ENCODE results near the gene SPEM3. TPM values are rescaled to one million over a fixed set of nuclear protein-coding genes. Genes with fewer than 3 reads are reported as not detected.

The SPEM3 gene
- total and polyA plus RNA-seq, 2 of the 13 experiments (the other 11 are each of a cell fraction or from before 2014, with no cell fraction given), result not detected

GRCh38 chr17:7445619-7445968 is 16.9 kb downstream of the SPEM3 start:
- ATAC-seq (peak; percentile 88), DNase-seq (ENCODE audit: low spot score) (peak; percentile 76), FAIRE-seq (peak; percentile 70)
- H3K9me3 ChIP-seq (ENCODE audit: low read length), result no peaks in the 10 kb centered on the region
- peak overlapping the region; percentile 73 for H3K27ac ChIP-seq (ENCODE audit: extremely low read length, insufficient read depth, low read length)
- no peaks in the 10 kb centered on the region for H3K36me3 ChIP-seq (replicated peaks in 1 of 2; ENCODE audit: control insufficient read depth in 1 of 2, insufficient read depth in 2 of 2, low read length in 2 of 2)
- intact Hi-C loops (cut with micrococcal nuclease; ENCODE audit: unreplicated experiment) (loop anchor here (1.0 to 5.0 kb wide), 2 partner anchors 37 to 116 kb away; partner anchors contain the start of genes NEURL4, POLR2A and SLC35G6), in situ Hi-C loops (cut with HindIII; ENCODE audit: extremely low pct_ligation_motif_present, low pct_unique_long_range_greater_than_20kb) (no loop called here)
- peaks cover 4 to 27% of the 10 kb centered on the region in 2 experiments; a peak in 4 of 5 replicates for H3K27me3 ChIP-seq (ENCODE audit: control insufficient read depth in 1 of 2, insufficient read depth in 2 of 2, low read length in 2 of 2)
- BruUV-seq (replicated peaks), result no TSS peak
- peaks cover 45% of the 10 kb centered on the region for H3K4me1 ChIP-seq (ENCODE audit: insufficient read depth, low read length)
- WGBS (ENCODE audit: low lambda C conversion rate), result 1% methylated on average over 15 of the region's 16 CpGs
- ChIA-PET POLR2A (interaction anchor here (0.6 to 3.7 kb wide), 20 partner anchors 8 to 241 kb away, joined by 3 to 48 read pairs (median 4); partner anchors contain the start of genes CD68, PLSCR3, POLR2A and SLC35G6), CTCF (ENCODE audit: low intra/inter-chr PET ratio, low total read pairs) (interaction anchor here (1.3 kb wide), 1 partner anchor 89 kb away, joined by 3 read pairs; no protein-coding TSS in a partner anchor)
- peak overlapping the region; percentile 75 for H3K9ac ChIP-seq (ENCODE audit: insufficient read depth, low read depth, low read length)
- H3K79me2 ChIP-seq (ENCODE audit: insufficient read depth, low read length), result no peaks in the 10 kb centered on the region
- peak overlapping the region; percentile 62 to 85 (median 63) for H3K4me3 ChIP-seq (replicated peaks in 1 of 3; ENCODE audit: insufficient read depth in 1 of 3, low read depth in 2 of 3, low read length in 3 of 3)
- peak overlapping the region; percentile 89 for H3K4me2 ChIP-seq (ENCODE audit: low read depth, low read length)
- no peaks in the 10 kb centered on the region for H4K20me1 ChIP-seq (ENCODE audit: insufficient read depth, low read length)
- H2AFZ ChIP-seq (ENCODE audit: low read length), result no peak overlapping the region
- 0 out of 2 replicates have a peak, but pooled peaks have one; percentile 4 for TF ChIP-seq HNF4G (IDR thresholded peaks at IDR 0.05; ENCODE audit: borderline replicate concordance, low read depth, low read length)
- peak; percentile 60 for TF ChIP-seq HNF4G (CRISPR knock-in tag; IDR thresholded peaks at IDR 0.05; ENCODE audit: borderline replicate concordance, low read depth)
- 0 out of 2 replicates have a peak, but pooled peaks have one; percentile 14 for TF ChIP-seq ZNF749 (CRISPR knock-in tag; IDR thresholded peaks at IDR 0.05; ENCODE audit: borderline replicate concordance)
- no peak; the same call in 1 of the 2 replicates for TF ChIP-seq ZNF747 (CRISPR knock-in tag; IDR thresholded peaks at IDR 0.05; ENCODE audit: borderline replicate concordance)
- TF ChIP-seq PHF8 (CRISPR knock-in tag; IDR thresholded peaks at IDR 0.05), result no peak
- no peak for TF ChIP-seq CCDC6 (CRISPR knock-in tag; IDR thresholded peaks at IDR 0.05)
- TF ChIP-seq PATZ1 (CRISPR knock-in tag; IDR thresholded peaks at IDR 0.05), result no peak
- 0 out of 2 replicates have a peak, but pooled peaks have one; percentile 21 for TF ChIP-seq STAT6 (CRISPR knock-in tag; IDR thresholded peaks at IDR 0.05; ENCODE audit: borderline replicate concordance)
- peak; percentile 40; the same call in 1 of the 2 replicates for TF ChIP-seq ZNF503 (CRISPR knock-in tag; IDR thresholded peaks at IDR 0.05)
- TF ChIP-seq ZNF232 (CRISPR knock-in tag; IDR thresholded peaks at IDR 0.05; ENCODE audit: borderline replicate concordance), result 0 out of 2 replicates have a peak, but pooled peaks have one; percentile 31
- 0 out of 2 replicates have a peak, but pooled peaks have one; percentile 28 for TF ChIP-seq RBFOX2 (IDR thresholded peaks at IDR 0.05; ENCODE audit: low read depth, low read length)
- TF ChIP-seq ZNF598 (CRISPR knock-in tag; IDR thresholded peaks at IDR 0.05; ENCODE audit: borderline replicate concordance), result 0 out of 2 replicates have a peak, but pooled peaks have one; percentile 11
- peak; percentile 41; the same call in 1 of the 2 replicates for TF ChIP-seq ZNF256 (CRISPR knock-in tag; conservative IDR thresholded peaks at IDR 0.05)
- peak; percentile 16; the same call in 1 of the 2 replicates for TF ChIP-seq HBP1 (CRISPR knock-in tag; IDR thresholded peaks at IDR 0.05; ENCODE audit: low read depth)
- 0 out of 2 replicates have a peak, but pooled peaks have one; percentile 5 for TF ChIP-seq ZNF788 (CRISPR knock-in tag; IDR thresholded peaks at IDR 0.05; ENCODE audit: borderline replicate concordance)

All from HepG2 (cell line).